H1 (cell line): ENCODE results near the gene CHST11. TPM values are rescaled to one million over a fixed set of nuclear protein-coding genes. Genes with fewer than 3 reads are reported as not detected.

Experiments used
- CTCF ChIA-PET: fragments of 300-600 bp; sonication (Branson Sonifier 250); formaldehyde crosslinking; loops from one replicate; lab custom pipeline; 2021; ENCODE audit not compliant: partially characterized antibody; lab: Charles Lee
- POLR2A ChIA-PET: fragments of 300-600 bp; sonication (Branson Sonifier 250); formaldehyde crosslinking; loops from one replicate; lab custom pipeline; 2021; ENCODE audit warnings: inconsistent platforms; ENCODE audit not compliant: partially characterized antibody; lab: Charles Lee
- DNase-seq, 2 experiments: peaks; one replicate each; pipeline versions ENCODE4 v3.0.0 to v3.0.0-alpha.2; 2010 to 2022; ENCODE audit warnings: low spot score in 2 of 2, low read depth in 1 of 2, mixed read lengths in 1 of 2
- FAIRE-seq: peaks from 2 replicates; lab custom pipeline; 2011; peaks lifted over from hg19 to GRCh38; lab: Jason Lieb, UNC
- H2AFZ ChIP-seq: 2 replicates; pipeline ENCODE4 v1.8.1; 2012; ENCODE audit warnings: low read length, inconsistent platforms
- H2AK5ac ChIP-seq: 2 replicates; pipeline ENCODE4 v1.6.1; 2013; ENCODE audit warnings: low read depth, low read length
- H2BK120ac ChIP-seq: replicated peaks from 2 replicates; pipeline ENCODE3; 2013; ENCODE audit warnings: low read depth, low read length, inconsistent platforms
- H2BK12ac ChIP-seq: 2 replicates; pipeline ENCODE4 v1.6.1; 2013; ENCODE audit warnings: low read depth, low read length
- H2BK15ac ChIP-seq: 2 replicates; pipeline ENCODE4 v1.6.1; 2013; ENCODE audit warnings: low read length
- H2BK20ac ChIP-seq: 2 replicates; pipeline ENCODE4 v1.6.1; 2013; ENCODE audit warnings: low read length
- H2BK5ac ChIP-seq: 2 replicates; pipeline ENCODE4 v1.6.1; 2013; ENCODE audit warnings: low read depth, low read length
- H3K14ac ChIP-seq: 2 replicates; pipeline ENCODE4 v1.6.1; 2013; ENCODE audit warnings: inconsistent platforms; ENCODE audit not compliant: insufficient read length
- H3K18ac ChIP-seq: 2 replicates; pipeline ENCODE4 v1.6.1; 2013; ENCODE audit warnings: low read length; ENCODE audit errors: extremely low read depth
- H3K23ac ChIP-seq: 2 replicates; pipeline ENCODE4 v1.6.1; 2013; ENCODE audit warnings: inconsistent platforms; ENCODE audit not compliant: insufficient read length
- H3K23me2 ChIP-seq: 2 replicates; pipeline ENCODE4 v1.6.1; 2013; ENCODE audit warnings: low read depth, low read length
- H3K27ac ChIP-seq: 2 replicates; pipeline ENCODE4 v1.6.1; 2011; ENCODE audit warnings: low read depth, low read length, inconsistent platforms
- H3K27me3 ChIP-seq, 4 experiments: replicated peaks in 1 of 4; 1 replicate in 1 of 4; 2 replicates in 3 of 4; pipeline versions ENCODE4 v1.6.1 to v1.8.1; 2011 to 2013; ENCODE audit warnings: low read length in 3 of 4, mild to moderate bottlenecking in 3 of 4, inconsistent platforms in 2 of 4, mixed read lengths in 2 of 4, moderate library complexity in 1 of 4; ENCODE audit not compliant: control insufficient read depth in 3 of 4, insufficient read depth in 3 of 4; ENCODE audit errors: extremely low read depth in 1 of 4
- H3K36me3 ChIP-seq, 4 experiments: 2 replicates each; pipeline versions ENCODE4 v1.6.1 to v1.8.1; 2011 to 2013; ENCODE audit warnings: mild to moderate bottlenecking in 4 of 4, low read length in 3 of 4, moderate library complexity in 2 of 4, control low read depth in 1 of 4, inconsistent platforms in 1 of 4; ENCODE audit not compliant: insufficient read depth in 4 of 4, control insufficient read depth in 2 of 4
- H3K4ac ChIP-seq: replicated peaks from 2 replicates; pipeline ENCODE3; 2013; ENCODE audit warnings: low read length, low read depth, mixed read lengths, inconsistent platforms; ENCODE audit not compliant: insufficient read length
- H3K4me1 ChIP-seq, 4 experiments: replicated peaks in 1 of 4; 1 replicate in 1 of 4; 2 replicates in 3 of 4; pipeline versions ENCODE4 v1.6.1 to v1.8.1; 2011 to 2013; ENCODE audit warnings: low read length in 3 of 4, inconsistent platforms in 2 of 4, mixed read lengths in 1 of 4; ENCODE audit not compliant: insufficient read depth in 4 of 4, control insufficient read depth in 3 of 4
- H3K4me2 ChIP-seq, 2 experiments: 2 replicates each; pipeline versions ENCODE4 v1.6.1 to v1.8.1; 2011 to 2013; ENCODE audit warnings: low read depth in 2 of 2, low read length in 2 of 2, control low read depth in 1 of 2, inconsistent platforms in 1 of 2, mild to moderate bottlenecking in 1 of 2; ENCODE audit not compliant: insufficient read depth in 1 of 2
- H3K4me3 ChIP-seq, 4 experiments: fragments of 200-600, 300-600 bp in 1 of 4; sonication (generic), shearing (Covaris generic), sonication (Bioruptor Twin) in 1 of 4; 2 replicates each; pipeline versions ENCODE4 v1.5.1 to v1.8.1; 2011 to 2016; ENCODE audit warnings: low read length in 4 of 4, low read depth in 3 of 4, control low read depth in 2 of 4, inconsistent platforms in 2 of 4, mild to moderate bottlenecking in 2 of 4, mixed read lengths in 1 of 4, moderate library complexity in 1 of 4; ENCODE audit not compliant: insufficient read depth in 2 of 4; ENCODE audit errors: extremely low read depth in 1 of 4
- H3K56ac ChIP-seq: replicated peaks from 2 replicates; pipeline ENCODE3; 2013; ENCODE audit warnings: low read depth, mild to moderate bottlenecking, mixed read lengths, low read length, inconsistent platforms; ENCODE audit not compliant: insufficient read length
- H3K79me1 ChIP-seq: 2 replicates; pipeline ENCODE4 v1.6.1; 2013; ENCODE audit warnings: low read depth, low read length, control low read depth
- H3K79me2 ChIP-seq, 2 experiments: 2 replicates each; pipeline versions ENCODE4 v1.6.1 to v1.8.1; 2012 to 2013; ENCODE audit warnings: low read length in 2 of 2, mild to moderate bottlenecking in 2 of 2, inconsistent platforms in 1 of 2; ENCODE audit not compliant: insufficient read depth in 2 of 2, control insufficient read depth in 1 of 2
- H3K9ac ChIP-seq, 4 experiments: replicated peaks in 1 of 4; 1 replicate in 1 of 4; 2 replicates in 3 of 4; pipeline versions ENCODE4 v1.6.1 to v1.8.1; 2011 to 2013; ENCODE audit warnings: low read depth in 3 of 4, low read length in 3 of 4, control low read depth in 2 of 4, mild to moderate bottlenecking in 2 of 4, moderate library complexity in 2 of 4, inconsistent platforms in 1 of 4; ENCODE audit errors: extremely low read depth in 1 of 4
- H3K9me3 ChIP-seq, 2 experiments: 2 replicates each; pipeline versions ENCODE4 v1.6.1 to v1.8.1; 2012 to 2013; ENCODE audit warnings: mild to moderate bottlenecking in 2 of 2, moderate library complexity in 2 of 2, control low read depth in 1 of 2, inconsistent platforms in 1 of 2, low read depth in 1 of 2, low read length in 1 of 2, mixed read lengths in 1 of 2; ENCODE audit not compliant: insufficient read depth in 2 of 2
- H4K20me1 ChIP-seq, 2 experiments: replicated peaks in 1 of 2; 2 replicates each; pipeline versions ENCODE3 to v1.8.1; 2011 to 2013; ENCODE audit warnings: inconsistent platforms in 2 of 2, low read length in 2 of 2, mild to moderate bottlenecking in 1 of 2; ENCODE audit not compliant: insufficient read depth in 2 of 2, control insufficient read depth in 1 of 2
- H4K5ac ChIP-seq: 2 replicates; pipeline ENCODE4 v1.6.1; 2013; ENCODE audit warnings: low read length, low read depth, mixed read lengths, inconsistent platforms; ENCODE audit not compliant: insufficient read length
- H4K8ac ChIP-seq: 2 replicates; pipeline ENCODE4 v1.8.0; 2013; ENCODE audit warnings: mild to moderate bottlenecking, moderate library complexity, low read length, inconsistent platforms; ENCODE audit not compliant: insufficient read depth; ENCODE audit errors: extremely low read depth
- H4K91ac ChIP-seq: replicated peaks from 2 replicates; pipeline ENCODE3; 2013; ENCODE audit warnings: low read length, mixed read lengths, inconsistent platforms; ENCODE audit not compliant: insufficient read length
- CEBPB ChIP-seq: IDR thresholded peaks from 2 replicates; pipeline ENCODE4 v1.6.1; 2012; ENCODE audit warnings: low read depth, low read length
- EP300 ChIP-seq, 2 experiments: IDR thresholded peaks; 1 replicate in 1 of 2; 2 replicates in 1 of 2; pipeline ENCODE4 v1.6.1; 2011 to 2012; ENCODE audit warnings: low read depth in 2 of 2, low read length in 2 of 2, mild to moderate bottlenecking in 2 of 2, borderline replicate concordance in 1 of 2, inconsistent platforms in 1 of 2, moderate library complexity in 1 of 2
- RFX5 ChIP-seq: IDR thresholded peaks from 2 replicates; pipeline ENCODE4 v1.6.1; 2011; ENCODE audit warnings: low read depth, low read length, improper control_type of control experiment, borderline replicate concordance
- WGBS, 2 experiments: shearing (Covaris generic) in 1 of 2; methylation state at CpG; one replicate each; pipeline versions ENCODE4 v1.1.6 to v1.1.7; 2013 to 2015; ENCODE audit warnings: low lambda C conversion rate in 2 of 2, mixed read lengths in 2 of 2, inconsistent platforms in 1 of 2, low coverage in 1 of 2, missing lambda C conversion rate in 1 of 2; ENCODE audit not compliant: insufficient replicate concordance in 2 of 2, insufficient coverage in 1 of 2, insufficient read length in 1 of 2; ENCODE audit errors: extremely low coverage in 1 of 2, missing lambda C conversion rate in 1 of 2; 5-methylcytosine and 5-hydroxymethylcytosine counted together
- polyA plus RNA-seq, 7 experiments: library from polyadenylated mRNA; depleted of rRNA in 3 of 7; stranded (reverse) in 5 of 7; unstranded in 2 of 7; fragments of >200 nt in 5 of 7; fragments of 200-250 nt in 2 of 7; gene quantifications; 1 replicate in 5 of 7; 2 replicates in 1 of 7; 4 replicates in 1 of 7; pipeline versions ENCODE4 v1.2.1 to v1.2.3, GENCODE V29; 2011 to 2013; ENCODE audit warnings: missing spikeins in 2 of 7, mixed read lengths in 2 of 7
- total RNA-seq: library from RNA; stranded (reverse); fragmentation: NEBNext Ultra II Directional; extraction: Animal tissue kit (Norgen Biotek cat#: 25700); gene quantifications from 2 replicates; pipeline ENCODE4 v1.2.1, GENCODE V29; 2021

CHST11 gene
- total and polyA plus RNA-seq, 2 of the 8 experiments (the other 6 are each of a cell fraction or from before 2014, with no cell fraction given) = 14.4 to 20.8 TPM

DNA sequence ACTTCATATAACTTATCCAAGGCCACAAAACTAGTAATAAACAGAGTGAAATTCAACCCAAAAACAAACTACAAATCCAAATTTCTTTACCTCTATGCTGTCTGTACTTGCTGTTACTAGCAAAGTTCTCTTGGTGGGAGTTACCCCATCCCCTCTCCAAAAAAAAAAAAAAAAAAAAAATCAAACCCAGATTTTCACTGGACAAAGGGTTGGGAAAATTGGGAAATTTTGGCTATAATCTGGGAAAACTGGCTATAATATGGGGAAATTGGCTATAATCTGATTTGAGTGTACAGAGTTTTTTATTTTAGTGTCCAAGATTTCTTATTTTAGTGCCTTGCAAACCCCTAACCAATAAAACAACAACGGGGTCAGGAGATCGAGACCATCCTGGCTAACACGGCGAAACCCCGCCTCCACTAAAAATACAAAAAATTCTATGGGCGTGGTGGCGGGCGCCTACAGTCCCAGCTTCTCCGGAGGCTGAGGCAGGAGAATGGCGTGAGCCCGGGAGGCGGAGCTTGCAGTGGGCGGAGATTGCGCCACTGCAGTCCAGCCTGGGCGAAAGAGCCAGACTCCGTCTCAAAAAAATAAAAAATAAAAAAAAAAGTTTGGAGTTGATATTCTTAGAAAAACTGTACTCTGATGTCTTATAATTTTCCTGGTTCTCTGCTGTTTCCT, 148.4 kb downstream of the CHST11 start:
- Histone ChIP-seq H4K8ac (no peak overlapping the region), H2BK120ac (no peak overlapping the region), H3K56ac (no peak overlapping the region), H4K20me1 (no peaks in the 10 kb centered on the region), H3K4me2 (peak overlapping the region in 1 of 2 experiments; percentile 19; a peak in 1 of 4 replicates), H2AFZ (no peak overlapping the region), H3K4ac (no peak overlapping the region), H3K79me2 (no peaks in the 10 kb centered on the region), H3K14ac (no peak overlapping the region), H3K23me2 (peaks cover 2% of the 10 kb centered on the region; the same call in 1 of the 2 replicates), H2BK15ac (no peak overlapping the region), H3K23ac (no peak overlapping the region), H3K4me1 (peaks cover 0 to 5% (median 1%) of the 10 kb centered on the region in 4 experiments; a peak in 3 of 7 replicates), H3K18ac (no peak overlapping the region), H4K5ac (no peak overlapping the region), H4K91ac (no peak overlapping the region), H3K79me1 (no peaks in the 10 kb centered on the region; the same call in 1 of the 2 replicates), H3K4me3 (no peak overlapping the region), H2BK5ac (no peak overlapping the region), H3K27ac (no peak overlapping the region), H3K9me3 (no peaks in the 10 kb centered on the region; a peak in 1 of 4 replicates), H2AK5ac (no peak overlapping the region), H2BK20ac (no peak overlapping the region), H2BK12ac (no peak overlapping the region), H3K9ac (no peak overlapping the region), H3K27me3 (no peaks in the 10 kb centered on the region), H3K36me3 (no peaks in the 10 kb centered on the region)
- DNase-seq = peak in 1 of 2 experiments; percentile 54
- 63% methylated on average over 16 of the region's 16 CpGs; no CpG with 5 or more reads in 1 of the 2 experiments for WGBS, 2 experiments
- FAIRE-seq = no peak
- POLR2A ChIA-PET = interaction anchor here (0.8 kb wide), 1 partner anchor 10 kb away, joined by 4 read pairs; no protein-coding TSS in a partner anchor
- 0 out of 2 replicates have a peak, but pooled peaks have one; percentile 27 for TF ChIP-seq CEBPB
- no peak for TF ChIP-seq RFX5
- TF ChIP-seq EP300 (IDR thresholded peaks at IDR 0.05; ENCODE audit: borderline replicate concordance in 1 of 2, low read depth in 2 of 2, low read length in 2 of 2) = no peak
- CTCF ChIA-PET = interaction anchor here (0.7 to 1.2 kb wide), 4 partner anchors 27 to 223 kb away, joined by 3 to 4 read pairs (median 4); no protein-coding TSS in a partner anchor
